ENCODE results near the gene ADAP1.

GRCh38 chr7:979886-980571 is 25.5 kb upstream of the ADAP1 start:
- TF ChIP-seq CTCF (IDR thresholded peaks at IDR 0.05) (no peak), POLR2A (IDR thresholded peaks at IDR 0.05) (no peak), POLR2AphosphoS5 (IDR thresholded peaks at IDR 0.05) (no peak), EP300 (IDR thresholded peaks at IDR 0.05) (no peak)

Measured in gastroesophageal sphincter (tissue), 3 donors.